ENCODE measurements around the gene FIBCD1. TPM values are rescaled to one million over a fixed set of nuclear protein-coding genes. Genes with fewer than 3 reads are reported as not detected.

FIBCD1 gene
- total RNA-seq, 1 donor from 2014 or later, result 0.66 TPM

GRCh38 chr9:130919559-130920145 lies 19.4 kb downstream of the FIBCD1 start:
- no peaks in the 10 kb centered on the region for H3K36me3 ChIP-seq (ENCODE audit: insufficient read depth, low read length)
- no peaks in the 10 kb centered on the region for H3K4me1 Mint-ChIP-seq (ENCODE audit: low read depth, unreplicated experiment)
- no peak overlapping the region for H3K4me2 ChIP-seq (ENCODE audit: low read length)
- H3K4me3 Mint-ChIP-seq (ENCODE audit: unreplicated experiment), result no peak overlapping the region
- DNase-seq (ENCODE audit: low read depth), result no peak
- no peaks in the 10 kb centered on the region for H4K20me1 ChIP-seq (ENCODE audit: insufficient read depth, low read length)
- no peak overlapping the region for H3K4me3 ChIP-seq (ENCODE audit: insufficient read depth, low read depth, low read length)
- H3K27me3 ChIP-seq (ENCODE audit: insufficient read depth, low read length), result peaks cover 18% of the 10 kb centered on the region
- H3K9me3 ChIP-seq (ENCODE audit: insufficient read depth, low read depth, low read length), result no peaks in the 10 kb centered on the region
- peaks cover 58% of the 10 kb centered on the region for H3K27me3 Mint-ChIP-seq (ENCODE audit: low read depth, unreplicated experiment)
- no peaks in the 10 kb centered on the region for H3K79me2 ChIP-seq (ENCODE audit: insufficient read depth, low read length)
- no peak overlapping the region for H3K27ac Mint-ChIP-seq (ENCODE audit: unreplicated experiment)
- H3K4me1 ChIP-seq (ENCODE audit: insufficient read depth, low read length), result no peaks in the 10 kb centered on the region
- TF ChIP-seq CTCF (IDR thresholded peaks at IDR 0.05; ENCODE audit: insufficient read depth, low read depth, low read length), result no peak
- no peak overlapping the region for H3K9ac ChIP-seq (ENCODE audit: low read length)
- FAIRE-seq, result no peak
- no peak overlapping the region for H2AFZ ChIP-seq (ENCODE audit: low read depth, low read length)
- no peaks in the 10 kb centered on the region for H3K36me3 Mint-ChIP-seq (ENCODE audit: low read depth, unreplicated experiment)
- H3K27ac ChIP-seq (ENCODE audit: low read depth, low read length), result no peak overlapping the region
- H3K9me3 Mint-ChIP-seq (ENCODE audit: unreplicated experiment), result no peaks in the 10 kb centered on the region

GRCh38 chr9:130918826-130919558 lies 20.1 kb downstream of the FIBCD1 start:
- Histone ChIP-seq H3K27ac (ENCODE audit: low read depth, low read length) (no peak overlapping the region), H3K4me1 (ENCODE audit: insufficient read depth, low read length) (no peaks in the 10 kb centered on the region), H3K9ac (ENCODE audit: low read length) (no peak overlapping the region), H3K27me3 (ENCODE audit: insufficient read depth, low read length) (peaks cover 18% of the 10 kb centered on the region), H4K20me1 (ENCODE audit: insufficient read depth, low read length) (no peaks in the 10 kb centered on the region), H3K9me3 (ENCODE audit: insufficient read depth, low read depth, low read length) (no peaks in the 10 kb centered on the region), H3K4me3 (ENCODE audit: insufficient read depth, low read depth, low read length) (no peak overlapping the region), H2AFZ (ENCODE audit: low read depth, low read length) (no peak overlapping the region), H3K4me2 (ENCODE audit: low read length) (no peak overlapping the region), H3K36me3 (ENCODE audit: insufficient read depth, low read length) (no peaks in the 10 kb centered on the region), H3K79me2 (ENCODE audit: insufficient read depth, low read length) (no peaks in the 10 kb centered on the region)
- Mint-ChIP-seq H3K4me1 (ENCODE audit: low read depth, unreplicated experiment) (no peaks in the 10 kb centered on the region), H3K4me3 (ENCODE audit: unreplicated experiment) (no peak overlapping the region), H3K9me3 (ENCODE audit: unreplicated experiment) (no peaks in the 10 kb centered on the region), H3K36me3 (ENCODE audit: low read depth, unreplicated experiment) (no peaks in the 10 kb centered on the region), H3K27me3 (ENCODE audit: low read depth, unreplicated experiment) (peaks cover 60% of the 10 kb centered on the region), H3K27ac (ENCODE audit: unreplicated experiment) (no peak overlapping the region)
- TF ChIP-seq CTCF (IDR thresholded peaks at IDR 0.05; ENCODE audit: insufficient read depth, low read depth, low read length) (no peak), EZH2 (IDR thresholded peaks at IDR 0.05; ENCODE audit: insufficient read depth, low read length) (no peak)
- DNase-seq (ENCODE audit: low read depth) (no peak), FAIRE-seq (no peak)

Measured in astrocyte (in vitro differentiated cells and primary cell).